ENCODE data around the gene ZNG1A.

- TF ChIP-seq, protein P1, sequence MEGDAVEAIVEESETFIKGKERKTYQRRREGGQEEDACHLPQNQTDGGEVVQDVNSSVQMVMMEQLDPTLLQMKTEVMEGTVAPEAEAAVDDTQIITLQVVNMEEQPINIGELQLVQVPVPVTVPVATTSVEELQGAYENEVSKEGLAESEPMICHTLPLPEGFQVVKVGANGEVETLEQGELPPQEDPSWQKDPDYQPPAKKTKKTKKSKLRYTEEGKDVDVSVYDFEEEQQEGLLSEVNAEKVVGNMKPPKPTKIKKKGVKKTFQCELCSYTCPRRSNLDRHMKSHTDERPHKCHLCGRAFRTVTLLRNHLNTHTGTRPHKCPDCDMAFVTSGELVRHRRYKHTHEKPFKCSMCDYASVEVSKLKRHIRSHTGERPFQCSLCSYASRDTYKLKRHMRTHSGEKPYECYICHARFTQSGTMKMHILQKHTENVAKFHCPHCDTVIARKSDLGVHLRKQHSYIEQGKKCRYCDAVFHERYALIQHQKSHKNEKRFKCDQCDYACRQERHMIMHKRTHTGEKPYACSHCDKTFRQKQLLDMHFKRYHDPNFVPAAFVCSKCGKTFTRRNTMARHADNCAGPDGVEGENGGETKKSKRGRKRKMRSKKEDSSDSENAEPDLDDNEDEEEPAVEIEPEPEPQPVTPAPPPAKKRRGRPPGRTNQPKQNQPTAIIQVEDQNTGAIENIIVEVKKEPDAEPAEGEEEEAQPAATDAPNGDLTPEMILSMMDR (conservative IDR thresholded peaks at IDR 0.05; ENCODE audit: low read depth, low read length) = no peak
- TF ChIP-seq EZH2 (IDR thresholded peaks at IDR 0.05; ENCODE audit: low read length, unreplicated experiment) (no peak), EZH2phosphoT487 (IDR thresholded peaks at IDR 0.05; ENCODE audit: borderline replicate concordance, low read length) (no peak)
Observed at GRCh38 chr9:219670-220365, 41.0 kb upstream of the ZNG1A start.
